ENCODE data around the gene KCNS1. TPM values are rescaled to one million over a fixed set of nuclear protein-coding genes. Genes with fewer than 3 reads are reported as not detected.
A peak's percentile ranks its signal among the peaks of the same experiment; 100 is the strongest.

KCNS1 gene
- total RNA-seq, 4 donors from 2014 or later = 0.21 to 0.22 TPM; not detected in 2

GRCh38 chr20:45091366-45091765 lies 9.6 kb downstream of the KCNS1 start:
- no peaks in the 10 kb centered on the region for H3K36me3 ChIP-seq
- 86 to 90% methylated on average over 3 of the region's 3 CpGs for WGBS, 2 donors
- no peaks in the 10 kb centered on the region for H3K9me3 ChIP-seq
- peaks cover 0 to 6% of the 10 kb centered on the region in 2 donors for H3K27me3 ChIP-seq
- peaks cover 0 to 12% (median 0%) of the 10 kb centered on the region in 4 donors for H3K4me1 ChIP-seq
- no peak overlapping the region for H3K4me3 ChIP-seq
- no peak overlapping the region for H3K27ac ChIP-seq
- no peak for DNase-seq (ENCODE audit: low spot score in 2 of 2)
- no peak for TF ChIP-seq POLR2A (IDR thresholded peaks at IDR 0.05)
- no peak for TF ChIP-seq CTCF (IDR thresholded peaks at IDR 0.05)
- TF ChIP-seq EP300 (IDR thresholded peaks at IDR 0.05) = no peak

GRCh38 chr20:45090481-45090880 lies 10.4 kb downstream of the KCNS1 start:
- no peak for DNase-seq (ENCODE audit: low spot score in 2 of 2)
- peaks cover 0 to 8% (median 0%) of the 10 kb centered on the region in 3 donors for H3K36me3 ChIP-seq
- peaks cover 0 to 3% (median 0%) of the 10 kb centered on the region in 4 donors for H3K4me1 ChIP-seq
- WGBS, 2 donors = 83 to 87% methylated on average over 3 of the region's 3 CpGs
- no peak overlapping the region for H3K4me3 ChIP-seq
- H3K27me3 ChIP-seq = no peaks in the 10 kb centered on the region
- no peak for TF ChIP-seq EP300 (IDR thresholded peaks at IDR 0.05)
- TF ChIP-seq CTCF (IDR thresholded peaks at IDR 0.05) = no peak
- TF ChIP-seq POLR2A (IDR thresholded peaks at IDR 0.05) = no peak
- no peaks in the 10 kb centered on the region for H3K9me3 ChIP-seq
- no peak overlapping the region for H3K27ac ChIP-seq

- Histone ChIP-seq H3K4me1 (no peaks in the 10 kb centered on the region), H3K27me3 (no peaks in the 10 kb centered on the region), H3K27ac (peak overlapping the region in 2 of 4 donors; percentile 33 to 58), H3K9me3 (no peaks in the 10 kb centered on the region), H3K36me3 (peaks cover 0 to 11% (median 0%) of the 10 kb centered on the region in 3 donors), H3K4me3 (no peak overlapping the region)
- DNase-seq (ENCODE audit: low spot score in 2 of 2) = no peak
- TF ChIP-seq CTCF (IDR thresholded peaks at IDR 0.05) (no peak), EP300 (IDR thresholded peaks at IDR 0.05) (no peak), POLR2A (IDR thresholded peaks at IDR 0.05) (no peak)
- WGBS, 2 donors = 59 to 60% methylated on average over 7 of the region's 7 CpGs
These were observed 12.7 kb downstream of the KCNS1 start for GRCh38 chr20:45088247-45088646.

GRCh38 chr20:45087814-45088213 lies 13.1 kb downstream of the KCNS1 start:
- Histone ChIP-seq H3K27ac (peak overlapping the region in 2 of 4 donors; percentile 58), H3K4me1 (no peaks in the 10 kb centered on the region), H3K9me3 (peaks cover 0 to 4% (median under 1%) of the 10 kb centered on the region in 4 donors), H3K36me3 (peaks cover 0 to 15% (median 0%) of the 10 kb centered on the region in 3 donors), H3K27me3 (no peaks in the 10 kb centered on the region), H3K4me3 (no peak overlapping the region)
- TF ChIP-seq EP300 (IDR thresholded peaks at IDR 0.05) = no peak
- DNase-seq (ENCODE audit: low spot score in 2 of 2) = no peak
- WGBS, 2 donors = 30 to 47% methylated on average over 1 of the region's 1 CpG

GRCh38 chr20:45087097-45087790 lies 13.7 kb downstream of the KCNS1 start:
- Histone ChIP-seq H3K27ac (peak overlapping the region in 2 of 4 donors; percentile 58), H3K27me3 (no peaks in the 10 kb centered on the region), H3K36me3 (peaks cover 0 to 20% (median 0%) of the 10 kb centered on the region in 3 donors), H3K4me3 (no peak overlapping the region), H3K9me3 (peaks cover 0 to 9% (median 2%) of the 10 kb centered on the region in 4 donors), H3K4me1 (no peaks in the 10 kb centered on the region)
- no peak for DNase-seq (ENCODE audit: low spot score in 2 of 2)
- TF ChIP-seq EP300 (IDR thresholded peaks at IDR 0.05) (no peak), POLR2A (IDR thresholded peaks at IDR 0.05) (no peak), CTCF (IDR thresholded peaks at IDR 0.05) (no peak)
- 56 to 62% methylated on average over 3 of the region's 3 CpGs for WGBS, 2 donors

All from tibial nerve (tissue), 4 donors.